Activated T-helper 1 cell treated with anti-CD3 and anti-CD28 coated beads, Interleukin-2, amount 50 U/mL, for 16 hours (primary cell): ENCODE results near the gene SARM1.

Experiments
- DNase-seq, 2 donors: peaks; one replicate each; pipeline ENCODE4 v3.0.0-alpha.2; 2020; ENCODE audit warnings: low read depth in 1 of 2, low spot score in 1 of 2

SARM1 gene

DNA sequence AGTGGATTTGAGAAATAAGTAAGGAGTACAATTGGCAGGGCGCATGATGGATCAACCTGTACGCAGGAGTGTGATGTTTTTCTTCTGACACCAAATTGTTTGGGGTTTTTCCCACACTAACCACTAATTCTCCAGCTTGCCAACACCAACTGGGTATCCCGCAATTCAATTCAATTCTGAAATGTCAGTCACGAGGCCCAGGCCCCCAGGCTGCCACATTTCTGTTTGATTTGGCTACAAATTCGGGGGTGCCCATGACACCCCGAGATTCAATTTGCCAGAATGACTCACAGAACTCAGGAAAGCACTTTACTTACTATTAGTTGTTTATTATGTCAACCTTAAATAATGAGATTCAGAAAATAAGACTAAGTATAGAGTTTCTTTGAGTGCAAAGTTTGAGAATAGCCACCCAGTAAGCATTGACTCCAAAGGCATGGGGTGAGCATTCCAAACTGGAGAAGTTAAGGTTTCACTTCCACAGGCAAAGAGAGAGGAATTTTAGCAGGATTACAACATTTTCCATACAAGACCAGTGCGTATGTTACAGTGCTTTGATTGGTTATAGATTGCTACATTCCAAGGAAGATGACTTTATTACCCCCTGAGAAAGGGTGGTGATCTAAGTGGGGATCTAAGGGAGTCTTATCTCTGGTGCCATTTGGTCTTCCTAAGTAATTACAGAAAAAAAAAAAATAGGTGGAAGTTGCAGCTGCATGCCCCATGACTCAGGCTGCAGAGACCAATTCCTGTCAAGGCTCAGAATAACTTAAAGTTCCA lies 23.0 kb downstream of the SARM1 start:
- DNase-seq, result no peak

DNA sequence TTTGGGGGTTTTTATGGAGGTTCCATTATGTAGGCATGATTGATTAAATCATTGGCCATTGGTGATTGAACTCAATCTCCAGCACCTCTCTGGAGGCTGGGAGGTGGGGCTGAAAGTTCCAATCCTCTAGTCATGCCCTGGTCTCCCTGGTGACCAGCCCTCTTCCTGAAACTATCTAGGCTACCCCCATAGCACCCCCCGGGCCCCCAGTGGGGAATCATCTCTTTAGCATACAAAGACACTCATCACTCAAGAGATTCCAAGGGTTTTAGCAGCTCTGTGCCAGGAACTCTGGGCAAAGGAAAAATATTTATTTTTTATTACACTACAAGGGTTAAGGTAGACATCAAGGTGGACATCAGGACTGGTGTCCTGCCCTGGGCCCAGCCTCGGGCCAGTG lies 23.9 kb downstream of the SARM1 start:
- DNase-seq, result no peak

DNA sequence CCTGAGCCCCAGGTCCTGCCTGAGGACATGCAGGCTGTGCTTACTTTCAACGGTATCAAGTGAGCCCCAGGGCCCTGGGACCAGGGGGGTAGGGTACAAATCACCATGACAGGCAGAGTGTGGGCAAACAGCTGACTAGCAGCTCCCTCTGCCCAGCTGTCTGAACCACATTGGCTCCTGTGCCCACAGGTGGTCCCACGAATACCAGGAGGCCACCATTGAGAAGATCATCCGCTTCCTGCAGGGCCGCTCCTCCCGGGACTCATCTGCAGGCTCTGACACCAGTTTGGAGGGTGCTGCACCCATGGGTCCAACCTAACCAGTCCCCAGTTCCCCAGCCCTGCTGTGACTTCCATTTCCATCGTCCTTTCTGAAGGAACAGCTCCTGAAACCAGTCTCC lies 24.5 kb downstream of the SARM1 start:
- no peak for DNase-seq

DNA sequence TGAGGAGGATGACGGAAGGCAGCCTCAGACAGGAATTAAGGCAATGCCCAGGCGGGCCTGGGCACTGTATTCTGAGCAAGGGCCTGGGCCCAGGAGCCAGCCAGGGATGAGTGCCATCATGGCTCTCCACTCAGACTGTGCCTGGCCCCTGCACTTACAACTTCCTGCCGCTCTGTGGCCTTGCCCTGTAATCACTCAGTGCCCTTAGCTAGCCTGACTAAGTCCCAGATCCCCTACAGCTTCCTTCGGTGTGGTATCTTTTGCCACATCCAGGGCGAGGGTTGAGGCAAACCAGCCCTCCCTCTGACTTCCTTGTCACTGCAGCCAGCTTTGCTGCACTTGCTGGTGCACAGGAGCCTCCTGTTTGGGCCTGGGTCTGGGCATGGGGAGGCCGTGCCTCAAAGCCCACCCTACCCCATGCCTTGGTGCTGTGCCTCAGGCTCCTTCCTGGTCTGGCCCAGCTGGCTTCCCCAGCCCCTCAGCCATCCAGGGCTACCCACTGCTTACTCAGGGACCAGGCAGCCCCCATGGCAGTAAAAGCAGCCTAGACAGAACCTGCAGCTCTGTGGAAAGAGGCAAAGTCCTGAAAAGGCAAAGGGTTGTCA lies 25.2 kb downstream of the SARM1 start:
- DNase-seq, result no peak

DNA sequence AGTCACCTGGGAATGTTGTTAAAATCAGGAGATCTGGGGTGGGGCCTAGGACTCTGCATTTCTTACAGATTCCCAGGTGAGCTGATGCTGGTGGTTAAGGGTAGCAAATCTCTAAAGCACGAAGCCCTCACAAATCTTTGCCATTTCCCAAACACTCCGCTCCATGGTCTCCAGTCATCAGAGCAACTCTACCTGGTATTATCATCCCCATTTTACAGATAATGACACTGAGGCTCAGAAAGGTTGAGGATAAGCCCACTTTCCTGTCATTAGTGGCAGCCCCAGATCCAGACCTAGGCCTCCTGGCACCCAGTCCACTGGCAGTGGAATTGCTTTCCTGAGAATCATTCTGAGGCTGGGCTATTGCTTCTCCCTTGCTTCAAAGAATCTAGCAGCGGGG lies 25.8 kb downstream of the SARM1 start:
- DNase-seq, result no peak

DNA sequence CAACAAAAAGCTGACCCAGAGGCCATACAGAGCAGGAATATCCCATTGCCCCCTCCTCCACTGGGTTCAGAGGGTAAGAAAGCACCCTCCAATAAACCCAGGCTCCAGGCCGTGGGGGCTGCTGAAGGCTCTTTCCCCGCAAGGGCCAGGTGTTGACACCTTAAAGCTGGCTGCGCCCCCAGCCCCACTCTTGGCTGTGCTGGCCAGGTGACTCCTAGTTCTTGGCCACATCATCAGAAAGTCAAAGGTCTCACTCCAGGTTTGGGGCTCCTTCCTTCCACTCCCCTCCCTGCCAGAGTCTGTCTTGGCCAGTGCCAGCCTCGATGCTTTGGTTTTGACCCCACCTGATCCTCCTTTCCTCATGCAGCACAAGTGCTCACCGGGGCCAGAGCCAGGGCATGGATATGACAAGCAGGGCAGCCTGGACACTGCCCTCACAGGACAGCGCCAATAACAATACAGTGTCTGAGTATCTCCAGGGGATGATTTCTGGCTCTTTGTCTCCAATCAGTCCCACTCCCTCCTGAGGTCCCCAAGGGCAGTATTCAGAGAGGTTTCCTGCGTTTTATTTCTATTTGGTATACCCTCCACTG lies 26.3 kb downstream of the SARM1 start:
- DNase-seq, result no peak

DNA sequence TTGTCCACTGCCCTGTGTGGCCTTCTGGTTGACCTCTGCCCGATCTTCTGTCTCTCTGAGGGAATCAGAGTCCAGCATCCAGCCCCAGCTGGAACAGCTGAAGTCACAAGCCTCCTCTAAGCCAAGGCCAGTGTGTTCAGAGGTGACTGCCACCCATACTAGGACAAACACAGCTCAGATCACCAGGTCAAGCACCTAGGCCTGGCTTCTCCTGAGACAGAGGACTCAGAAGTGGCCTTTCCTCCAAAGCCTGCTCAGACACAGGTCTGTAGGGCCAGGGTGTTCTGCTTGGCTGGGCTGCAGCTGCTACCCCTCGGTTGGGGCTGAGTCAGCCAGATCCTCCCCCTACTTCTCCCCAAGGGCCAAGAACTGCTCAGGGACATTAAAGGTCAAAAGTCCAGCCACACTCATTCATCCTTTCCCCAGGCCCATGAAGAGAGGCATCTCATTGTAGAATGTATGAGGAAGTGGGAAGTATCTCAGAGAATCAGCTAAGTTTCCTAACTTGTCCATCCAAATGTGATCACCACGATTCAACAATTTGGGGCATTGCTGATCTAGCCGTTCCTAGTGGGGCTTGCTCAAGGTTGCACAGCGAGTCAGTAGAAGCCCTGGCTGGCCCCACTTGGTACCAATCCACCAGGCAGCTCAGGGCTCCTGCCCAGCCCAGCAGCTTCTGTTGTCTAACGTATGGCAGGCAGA lies 26.9 kb downstream of the SARM1 start:
- no peak for DNase-seq

DNA sequence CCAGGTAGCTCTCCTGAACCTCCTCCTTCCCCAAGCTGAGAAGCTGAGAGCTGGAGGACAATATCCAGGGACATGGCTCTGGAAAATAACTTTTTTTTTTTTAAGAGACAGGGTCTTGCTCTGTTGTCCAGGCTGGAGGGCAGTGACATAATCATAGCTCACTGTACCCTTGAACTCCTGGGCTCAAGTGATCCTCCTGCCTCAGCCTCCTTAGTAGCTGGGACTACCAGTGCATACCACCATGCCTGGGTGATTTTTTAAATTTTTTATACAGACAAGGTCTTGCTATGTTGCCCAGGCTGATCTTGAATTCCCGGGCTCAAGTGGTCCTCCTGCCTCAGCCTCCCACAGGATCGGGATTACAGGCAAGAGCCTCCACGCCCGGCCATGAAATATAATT lies 28.3 kb downstream of the SARM1 start:
- no peak for DNase-seq

DNA sequence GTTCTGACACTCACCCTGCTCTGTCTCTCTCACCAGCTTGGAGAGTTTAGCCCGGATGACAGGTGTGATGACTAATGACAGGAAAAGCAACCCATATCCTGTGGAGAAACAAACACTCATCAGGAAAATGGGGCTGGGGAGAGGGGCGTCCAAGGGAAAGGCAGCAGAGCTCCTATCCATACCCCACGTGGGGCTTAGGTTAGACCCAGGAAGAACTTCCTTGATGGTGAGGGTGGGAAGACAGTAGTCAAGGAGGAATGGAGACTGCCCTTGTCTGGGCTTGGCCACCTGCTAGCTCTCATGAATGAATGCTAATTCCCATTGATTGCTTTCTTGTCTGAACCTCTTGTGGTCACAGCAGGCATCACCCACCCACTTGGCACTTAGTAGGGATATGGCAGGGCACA lies 30.7 kb downstream of the SARM1 start:
- no peak for DNase-seq

DNA sequence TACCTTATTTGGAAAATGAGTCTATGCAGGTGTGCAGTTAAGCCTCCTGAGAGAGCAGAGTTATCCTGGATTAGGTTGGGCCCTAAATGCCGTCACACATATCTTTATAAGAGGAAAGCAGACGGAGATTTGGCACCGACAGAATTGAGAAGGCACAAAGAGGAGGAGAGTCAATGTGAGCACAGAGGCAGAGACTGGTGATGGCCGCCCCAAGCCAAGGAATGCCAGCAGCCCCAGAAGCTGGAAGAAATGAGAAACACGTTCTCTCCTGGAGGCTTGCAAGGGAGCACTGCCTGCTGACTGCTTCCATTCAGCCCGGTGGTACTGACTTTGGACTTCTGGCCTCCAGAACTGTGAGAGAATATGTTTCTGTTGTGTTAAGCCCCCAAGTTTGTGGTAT lies 31.4 kb downstream of the SARM1 start:
- no peak for DNase-seq

DNA sequence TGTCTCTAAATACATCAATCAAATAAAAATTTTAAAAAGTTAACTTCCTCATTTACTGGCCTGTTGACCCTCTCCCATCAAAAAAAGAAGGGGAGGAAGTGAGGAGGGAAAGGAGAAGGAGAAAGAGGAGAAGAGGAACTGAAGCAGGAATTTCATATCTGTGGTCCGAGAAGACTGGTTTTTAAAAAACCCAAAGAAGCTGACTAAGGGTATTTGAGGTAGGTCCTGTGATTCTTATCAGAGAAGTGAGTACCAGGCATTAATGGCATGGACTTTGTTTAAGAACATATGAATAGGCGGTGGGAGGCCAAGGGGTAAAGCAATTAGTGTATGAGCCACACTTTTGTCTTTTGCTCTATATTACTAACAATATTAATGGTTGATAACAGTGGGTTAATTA lies 32.5 kb downstream of the SARM1 start:
- no peak for DNase-seq

DNA sequence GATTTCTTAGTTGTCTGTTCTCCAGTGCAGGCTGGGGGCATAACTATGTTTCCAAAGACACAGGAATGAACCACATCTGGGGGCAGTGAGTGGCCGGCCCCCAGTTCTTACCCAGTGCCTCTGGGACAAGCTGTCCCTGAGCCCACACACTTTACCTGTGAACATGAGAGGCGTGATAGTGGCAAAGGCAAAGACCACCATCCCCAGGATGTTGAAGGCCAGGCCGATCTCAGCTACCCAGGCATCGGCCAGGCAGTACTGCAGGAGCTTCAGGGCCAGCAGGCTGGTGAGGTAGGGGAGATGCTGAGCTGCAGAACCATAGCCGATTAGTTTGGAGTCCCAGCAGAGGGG lies 32.9 kb downstream of the SARM1 start:
- DNase-seq, result no peak

DNA sequence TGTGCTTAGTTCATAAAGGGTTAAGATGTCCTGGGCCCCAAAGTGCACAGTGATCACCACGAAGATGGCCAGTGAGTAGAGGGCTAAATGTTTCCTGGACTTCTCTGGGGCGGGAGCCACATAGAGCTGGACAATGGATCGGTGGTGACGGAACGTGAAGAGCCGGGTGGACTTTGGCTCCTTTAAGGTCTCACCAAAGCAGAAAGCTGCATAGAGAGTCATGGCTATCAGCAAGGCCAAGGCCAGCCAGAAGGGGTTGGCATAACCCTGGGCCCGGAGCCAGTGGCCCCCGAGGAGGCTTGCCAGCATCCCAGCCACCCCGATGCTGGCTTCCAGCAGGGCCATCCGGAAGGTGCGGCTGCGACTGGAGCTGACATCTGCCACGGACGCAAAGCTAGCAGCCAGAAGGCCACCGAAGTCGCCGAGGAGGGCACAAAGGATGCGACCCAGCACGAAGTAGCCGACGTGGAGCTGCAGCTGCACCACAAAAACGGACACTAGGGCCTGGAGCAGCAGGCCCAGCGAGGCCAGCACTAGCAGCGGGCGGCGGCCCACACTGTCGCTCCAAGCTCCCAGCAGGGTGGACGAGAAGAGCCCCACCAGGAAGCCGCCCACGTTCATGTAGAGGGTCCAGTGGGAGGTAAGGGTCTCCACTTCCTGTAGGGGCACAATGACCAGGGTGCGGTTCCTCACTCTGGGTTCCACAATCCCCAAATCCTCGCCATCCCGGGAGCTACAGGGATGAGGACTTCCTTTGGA lies 33.5 kb downstream of the SARM1 start:
- DNase-seq, result no peak

DNA sequence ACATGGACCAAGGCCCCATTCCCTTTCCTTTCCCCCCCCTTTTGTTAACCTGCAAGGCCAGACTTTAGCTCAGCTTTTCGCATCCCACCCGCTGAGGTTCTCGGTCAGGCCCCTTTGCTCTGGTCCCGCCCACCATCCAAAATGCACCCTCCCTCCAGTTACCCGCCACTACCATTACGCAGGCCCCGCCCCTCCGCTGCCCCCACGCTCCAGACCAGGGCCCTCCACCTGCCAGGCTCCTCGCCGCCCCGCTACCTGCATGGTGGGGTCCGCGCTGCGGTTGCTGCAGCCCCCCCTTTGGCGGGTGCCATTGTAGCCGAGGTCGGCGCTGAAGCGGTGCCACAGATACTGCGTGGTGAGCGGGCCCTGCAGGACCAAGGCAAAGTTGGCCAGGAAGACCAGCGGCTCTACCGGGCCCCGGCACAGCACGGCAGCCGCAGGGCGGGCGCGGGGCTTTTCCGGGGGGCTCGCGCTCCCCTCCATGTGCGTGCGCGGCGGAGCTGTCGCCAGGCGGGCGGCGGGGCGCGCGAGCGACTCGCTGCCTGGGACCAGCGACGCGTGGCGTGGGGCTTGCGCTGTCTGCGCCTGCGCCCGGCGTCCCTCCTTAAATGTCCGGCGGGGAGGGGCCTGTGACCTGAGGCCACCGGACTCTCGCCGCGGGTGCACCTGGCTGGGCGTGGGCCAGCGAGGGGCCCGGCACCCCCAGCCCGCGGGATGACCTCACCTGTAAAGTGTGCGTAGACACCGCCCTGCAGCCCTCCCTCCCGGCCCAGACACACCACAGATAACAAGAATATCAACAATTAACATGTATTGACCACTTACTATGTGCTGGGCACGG lies 34.4 kb downstream of the SARM1 start, which contains the start of gene SLC46A1:
SLC46A1 (minus strand) TSS at position 581 of the 841 bp plus-strand sequence; CDS start at position 483, 98 bp downstream.
- DNase-seq, result no peak

DNA sequence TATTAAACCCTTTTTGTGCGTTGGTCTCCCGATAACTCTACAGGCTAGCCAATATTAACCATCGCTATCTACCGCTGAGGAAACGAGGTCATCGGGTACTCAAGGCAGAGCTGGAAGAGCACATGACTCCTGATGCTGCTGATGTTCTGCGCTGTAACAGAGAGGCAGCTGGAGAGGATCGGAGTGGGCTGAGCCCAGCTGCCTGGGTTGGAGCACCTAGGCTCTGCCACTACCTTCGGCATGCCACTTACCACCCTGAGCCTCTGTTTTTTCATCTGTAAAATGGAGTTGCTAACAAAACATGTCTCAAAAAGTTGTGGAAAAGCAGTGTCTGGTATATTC lies 35.0 kb downstream of the SARM1 start:
- no peak for DNase-seq

DNA sequence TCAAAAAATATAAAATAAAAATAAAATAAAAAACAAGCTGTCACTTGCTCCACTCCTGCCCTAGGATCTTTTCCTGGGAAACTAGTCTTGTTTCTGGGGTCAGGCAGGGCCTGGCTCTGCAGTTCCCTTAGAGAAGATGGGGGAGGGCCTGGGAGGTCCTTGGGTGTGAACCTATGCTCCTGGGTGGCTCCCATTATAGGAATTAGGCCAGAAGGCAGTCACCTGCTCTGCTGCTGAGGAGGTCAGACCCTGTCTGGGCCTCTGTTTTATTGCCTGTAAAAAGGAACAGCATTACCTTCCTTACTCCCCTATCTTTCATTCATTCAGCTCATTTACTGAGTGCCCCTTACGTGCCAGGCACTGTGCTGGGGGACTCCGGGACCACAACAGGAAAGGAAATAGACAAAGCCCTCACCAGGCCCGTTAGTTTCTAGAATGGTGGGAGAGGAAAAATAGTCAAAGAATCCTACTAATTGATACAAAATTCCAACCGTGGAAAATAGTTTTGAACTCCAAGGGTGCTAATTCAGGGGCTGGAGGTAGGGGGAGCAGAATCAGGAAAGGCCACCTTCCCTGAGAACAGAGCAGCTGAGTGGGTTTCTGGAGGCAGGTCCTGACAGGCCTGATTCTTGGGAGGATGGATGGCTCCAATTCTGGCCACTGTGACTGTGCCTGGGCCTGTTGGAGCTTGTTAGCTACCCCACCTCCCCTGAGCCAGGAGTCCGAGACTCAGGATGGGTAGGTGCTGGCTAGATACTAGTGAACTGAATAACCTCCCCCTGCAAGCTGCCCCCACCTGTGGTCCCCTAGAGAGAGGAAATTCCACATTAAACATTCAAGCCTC lies 35.9 kb downstream of the SARM1 start:
- no peak for DNase-seq

DNA sequence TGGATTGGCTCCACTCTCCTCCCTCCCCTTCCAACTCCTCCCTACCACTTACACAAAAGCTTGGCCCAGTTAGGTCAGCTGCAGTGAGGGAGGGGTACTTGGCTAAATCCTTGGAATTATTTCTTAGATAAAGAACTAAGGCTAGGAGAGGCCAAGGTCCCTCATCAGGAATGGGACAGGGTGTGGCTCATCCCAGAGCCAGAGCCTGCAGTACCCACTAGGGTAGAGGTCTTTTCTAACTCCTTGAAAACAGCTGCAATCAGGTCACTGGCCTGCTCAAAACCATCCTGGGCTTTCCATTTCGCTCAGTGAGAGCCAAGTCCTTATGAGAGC lies 36.4 kb downstream of the SARM1 start:
- DNase-seq, result no peak

DNA sequence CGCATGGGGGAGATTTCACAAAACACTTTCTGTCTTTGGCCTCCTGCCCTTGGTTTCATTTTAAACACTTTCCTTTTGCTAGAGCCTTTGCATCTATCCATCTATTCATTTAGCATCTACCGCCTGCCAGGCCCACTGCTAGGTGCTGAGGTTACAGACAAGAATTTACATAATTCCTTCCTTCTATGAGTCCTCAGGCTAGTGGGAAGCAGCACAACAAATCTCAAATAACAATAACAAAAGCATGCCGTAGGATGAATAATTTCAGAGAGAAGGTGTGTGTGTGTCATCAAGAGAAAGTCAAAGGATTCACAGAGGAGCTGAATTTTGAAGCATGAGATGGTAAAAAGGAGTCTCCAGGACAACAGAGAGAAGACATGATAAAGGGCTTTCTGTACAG lies 40.6 kb downstream of the SARM1 start:
- no peak for DNase-seq

DNA sequence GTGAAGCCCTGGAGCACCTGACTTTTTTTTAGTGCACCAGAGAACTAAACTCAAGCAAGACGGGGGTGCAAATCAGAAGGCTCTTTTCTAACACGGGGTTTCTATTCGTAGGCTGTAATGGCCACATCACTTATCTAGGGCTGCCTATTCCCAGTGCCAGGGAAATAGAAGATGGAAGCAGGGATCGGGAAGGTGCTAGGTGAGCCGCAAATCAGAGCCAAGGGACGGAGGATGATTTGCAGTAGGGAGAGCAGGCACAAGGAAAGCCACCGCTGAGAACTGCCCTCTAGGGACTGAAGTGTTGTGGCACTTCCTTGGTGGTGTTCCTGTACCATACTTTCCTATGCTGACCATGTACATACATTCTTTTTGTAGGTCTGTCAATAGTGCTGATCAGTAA lies 42.3 kb downstream of the SARM1 start:
- DNase-seq, result no peak

DNA sequence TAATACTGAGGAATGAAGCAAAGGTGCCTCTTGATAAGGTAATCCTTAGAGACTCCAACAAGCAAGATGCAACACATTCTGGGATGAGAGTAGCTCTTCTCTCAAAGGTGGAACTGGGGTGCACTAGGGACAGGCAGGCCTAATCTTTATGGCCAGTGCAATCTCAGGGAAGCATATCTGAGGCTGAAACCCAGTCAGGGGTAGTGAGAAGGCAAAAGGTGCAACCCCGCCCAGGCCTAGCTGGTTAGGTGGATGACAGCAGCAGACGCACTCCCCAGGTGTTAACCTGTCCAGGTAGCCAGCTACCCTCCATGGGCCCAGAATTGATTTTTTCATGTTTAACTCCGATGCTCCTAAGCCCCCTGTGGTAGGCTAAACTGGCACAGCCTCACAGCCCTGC lies 44.4 kb downstream of the SARM1 start:
- DNase-seq, result no peak
